SK-N-MC (cell line): ENCODE measurements around the gene NETO1.

ENCODE experiments used
- EZH2 ChIP-seq: fragments of 200-600 bp; sonication (generic); IDR thresholded peaks from one replicate; pipeline ENCODE4 v1.6.1; 2017; ENCODE audit warnings: antibody characterized with exemption
- POLR2AphosphoS5 ChIP-seq: IDR thresholded peaks from 2 replicates; pipeline ENCODE4 v1.6.1; 2012; ENCODE audit warnings: mild to moderate bottlenecking, low read depth, low read length, borderline replicate concordance

DNA sequence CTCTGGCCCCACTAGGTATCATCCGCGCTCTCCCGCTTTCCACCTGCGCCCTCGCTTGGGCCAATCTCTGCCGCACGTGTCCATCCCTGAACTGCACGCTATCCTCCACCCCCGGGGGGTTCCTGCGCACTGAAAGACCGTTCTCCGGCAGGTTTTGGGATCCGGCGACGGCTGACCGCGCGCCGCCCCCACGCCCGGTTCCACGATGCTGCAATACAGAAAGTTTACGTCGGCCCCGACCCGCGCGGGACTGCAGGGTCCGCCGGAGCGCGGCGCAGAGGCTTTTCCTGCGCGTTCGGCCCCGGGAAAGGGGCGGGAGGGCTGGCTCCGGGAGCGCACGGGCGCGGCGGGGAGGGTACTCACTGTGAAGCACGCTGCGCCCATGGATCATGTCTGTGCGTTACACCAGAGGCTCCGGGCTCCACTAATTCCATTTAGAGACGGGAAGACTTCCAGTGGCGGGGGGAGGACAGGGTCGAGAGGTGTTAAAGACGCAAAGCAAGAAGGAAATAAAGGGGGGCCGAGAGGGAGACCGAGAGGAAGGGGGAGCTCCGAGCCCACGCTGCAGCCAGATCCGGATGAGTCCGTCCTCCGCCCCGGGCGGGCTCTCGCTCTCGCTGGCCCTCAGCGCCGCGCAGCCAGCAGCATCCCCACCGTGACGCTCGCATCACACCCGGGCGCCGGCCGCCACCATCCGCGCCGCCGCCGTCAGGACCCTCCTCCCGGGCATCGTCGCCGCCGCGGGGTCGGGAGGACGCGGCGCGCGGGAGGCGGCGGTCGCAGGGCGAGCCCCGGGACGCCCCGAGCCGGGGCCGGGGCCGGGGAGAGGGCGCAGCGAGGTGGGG lies 664 bp downstream of the NETO1 start:
- TF ChIP-seq EZH2 (peak; percentile 57), POLR2AphosphoS5 (no peak)
